CD4-positive, CD25-positive, alpha-beta regulatory T cell (primary cell): ENCODE measurements around the gene KAT6B. TPM values are rescaled to one million over a fixed set of nuclear protein-coding genes. Genes with fewer than 3 reads are reported as not detected.
A peak's percentile ranks its signal among the peaks of the same experiment; 100 is the strongest.

ENCODE experiments used
- ATAC-seq, 2 donors: fragments of 150-1000 bp; cut with Tn5 transposase; one replicate each; pipeline ENCODE4 v1.10.0; 2021; ENCODE audit warnings: low read depth in 2 of 2, moderate number of reproducible peaks in 2 of 2, moderate library complexity in 1 of 2
- DNase-seq, 3 donors: peaks; one replicate each; pipeline versions ENCODE4 v3.0.0 to v3.0.0-alpha.2; 2012 to 2022; ENCODE audit warnings: mixed read lengths in 1 of 3
- H3K27ac ChIP-seq: one replicate; pipeline ENCODE4 v1.7.0; 2013; ENCODE audit warnings: mild to moderate bottlenecking, low read length; ENCODE audit not compliant: insufficient read depth, poor library complexity, severe bottlenecking
- H3K27me3 ChIP-seq: one replicate; pipeline ENCODE4 v1.7.0; 2013; ENCODE audit warnings: low read length; ENCODE audit not compliant: control insufficient read depth, insufficient read depth
- H3K36me3 ChIP-seq: one replicate; pipeline ENCODE4 v1.7.0; 2013; ENCODE audit warnings: mild to moderate bottlenecking, low read length, moderate library complexity; ENCODE audit not compliant: control insufficient read depth, insufficient read depth
- H3K4me1 ChIP-seq: 2 replicates; pipeline ENCODE4 v1.7.0; 2013; ENCODE audit warnings: mild to moderate bottlenecking, low read length; ENCODE audit not compliant: insufficient read depth, control insufficient read depth, poor library complexity, severe bottlenecking
- H3K4me3 ChIP-seq: one replicate; pipeline ENCODE4 v1.7.0; 2013; ENCODE audit warnings: low read depth, mild to moderate bottlenecking, low read length, moderate library complexity
- H3K9me3 ChIP-seq, 2 experiments: 1 replicate in 1 of 2; 2 replicates in 1 of 2; pipeline ENCODE4 v1.7.0; 2013; ENCODE audit warnings: low read length in 2 of 2, mild to moderate bottlenecking in 1 of 2, moderate library complexity in 1 of 2; ENCODE audit not compliant: control insufficient read depth in 2 of 2
- H3K27ac Mint-ChIP-seq, 3 donors: one replicate each; pipeline ENCODE4 v1.8.0; 2020 to 2022; ENCODE audit warnings: mild to moderate bottlenecking in 3 of 3, mixed read lengths in 3 of 3, moderate library complexity in 2 of 3
- H3K27me3 Mint-ChIP-seq: one replicate; pipeline ENCODE4 v1.8.0; 2022; ENCODE audit warnings: mild to moderate bottlenecking, mixed read lengths
- H3K36me3 Mint-ChIP-seq: one replicate; pipeline ENCODE4 v1.8.0; 2020; ENCODE audit warnings: mixed read lengths
- H3K4me1 Mint-ChIP-seq, 4 donors: one replicate each; pipeline ENCODE4 v1.8.0; 2020 to 2022; ENCODE audit warnings: mixed read lengths in 4 of 4, mild to moderate bottlenecking in 1 of 4
- H3K4me3 Mint-ChIP-seq, 4 donors: one replicate each; pipeline ENCODE4 v1.8.0; 2020 to 2022; ENCODE audit warnings: mild to moderate bottlenecking in 4 of 4, mixed read lengths in 4 of 4, moderate library complexity in 3 of 4
- H3K9me3 Mint-ChIP-seq, 7 donors: one replicate each; pipeline ENCODE4 v1.8.0; 2020 to 2022; ENCODE audit warnings: mixed read lengths in 7 of 7, mild to moderate bottlenecking in 3 of 7, moderate library complexity in 2 of 7
- polyA plus RNA-seq, 4 donors: library from polyadenylated mRNA; unstranded; fragments of 300-500 nt; fragmentation: Illumina TruSeq; gene quantifications; one replicate each; pipeline ENCODE4 v1.2.3, GENCODE V29; 2021
- total RNA-seq: library from RNA; stranded (reverse); gene quantifications from one replicate; pipeline ENCODE4 v1.2.3, GENCODE V29; 2022

KAT6B gene
- total and polyA plus RNA-seq, 5 donors from 2014 or later = 14.5 to 67.1 (median 16.6) TPM

GRCh38 chr10:74835963-74836362 lies 9.6 kb downstream of the KAT6B start:
- no peak overlapping the region for H3K4me3 Mint-ChIP-seq
- Histone ChIP-seq H3K9me3 (no peaks in the 10 kb centered on the region), H3K4me3 (no peak overlapping the region), H3K27me3 (no peaks in the 10 kb centered on the region), H3K27ac (no peak overlapping the region), H3K4me1 (peaks cover 6% of the 10 kb centered on the region), H3K36me3 (peaks cover 9% of the 10 kb centered on the region)
- H3K27me3 Mint-ChIP-seq = no peaks in the 10 kb centered on the region
- DNase-seq = no peak
- peak overlapping the region in 2 of 3 donors; percentile 15 to 19 for H3K27ac Mint-ChIP-seq
- no peaks in the 10 kb centered on the region for H3K9me3 Mint-ChIP-seq
- H3K4me1 Mint-ChIP-seq = peaks cover 35 to 67% (median 60%) of the 10 kb centered on the region in 4 donors
- peaks cover 22% of the 10 kb centered on the region for H3K36me3 Mint-ChIP-seq
- no peak for ATAC-seq

- Mint-ChIP-seq H3K4me3 (no peak overlapping the region), H3K27ac (peak overlapping the region in 1 of 3 donors; percentile 19), H3K27me3 (no peaks in the 10 kb centered on the region), H3K4me1 (peaks cover 33 to 66% (median 54%) of the 10 kb centered on the region in 4 donors), H3K9me3 (no peaks in the 10 kb centered on the region), H3K36me3 (peaks cover 22% of the 10 kb centered on the region)
- no peak overlapping the region for H3K4me3 ChIP-seq
- H3K27me3 ChIP-seq = no peaks in the 10 kb centered on the region
- no peak overlapping the region for H3K27ac ChIP-seq
- H3K4me1 ChIP-seq = peaks cover 6% of the 10 kb centered on the region
- H3K36me3 ChIP-seq = peaks cover 9% of the 10 kb centered on the region
- H3K9me3 ChIP-seq = no peaks in the 10 kb centered on the region
- DNase-seq (no peak), ATAC-seq (no peak)
Observed at GRCh38 chr10:74836877-74837276, 10.5 kb downstream of the KAT6B start.

GRCh38 chr10:74837743-74838142 lies 11.3 kb downstream of the KAT6B start:
- no peaks in the 10 kb centered on the region for H3K27me3 ChIP-seq
- Mint-ChIP-seq H3K4me3 (peak overlapping the region in 1 of 4 donors; percentile 50), H3K36me3 (peaks cover 26% of the 10 kb centered on the region), H3K27me3 (no peaks in the 10 kb centered on the region), H3K4me1 (peaks cover 38 to 72% (median 58%) of the 10 kb centered on the region in 4 donors), H3K27ac (peak overlapping the region in 1 of 3 donors; percentile 26), H3K9me3 (no peaks in the 10 kb centered on the region)
- no peak overlapping the region for H3K27ac ChIP-seq
- H3K36me3 ChIP-seq = peaks cover 12% of the 10 kb centered on the region
- DNase-seq = no peak
- H3K9me3 ChIP-seq = no peaks in the 10 kb centered on the region
- H3K4me1 ChIP-seq = peaks cover 7% of the 10 kb centered on the region
- ATAC-seq = no peak
- no peak overlapping the region for H3K4me3 ChIP-seq

GRCh38 chr10:74839708-74840107 lies 13.3 kb downstream of the KAT6B start:
- no peak for DNase-seq
- ATAC-seq = no peak
- peak overlapping the region in 1 of 4 donors; percentile 15 for H3K4me3 Mint-ChIP-seq
- no peaks in the 10 kb centered on the region for H3K27me3 Mint-ChIP-seq
- Histone ChIP-seq H3K36me3 (peaks cover 16% of the 10 kb centered on the region), H3K4me3 (no peak overlapping the region), H3K9me3 (no peaks in the 10 kb centered on the region), H3K27me3 (no peaks in the 10 kb centered on the region), H3K27ac (no peak overlapping the region), H3K4me1 (peaks cover 11% of the 10 kb centered on the region)
- no peaks in the 10 kb centered on the region for H3K9me3 Mint-ChIP-seq
- H3K27ac Mint-ChIP-seq = peak overlapping the region in 1 of 3 donors; percentile 48
- peaks cover 36% of the 10 kb centered on the region for H3K36me3 Mint-ChIP-seq
- peaks cover 39 to 72% (median 62%) of the 10 kb centered on the region in 4 donors for H3K4me1 Mint-ChIP-seq

GRCh38 chr10:74841265-74841973 lies 15.0 kb downstream of the KAT6B start:
- Histone ChIP-seq H3K27ac (no peak overlapping the region), H3K4me1 (peaks cover 4% of the 10 kb centered on the region), H3K4me3 (no peak overlapping the region), H3K27me3 (no peaks in the 10 kb centered on the region), H3K36me3 (peaks cover 16% of the 10 kb centered on the region), H3K9me3 (no peaks in the 10 kb centered on the region)
- H3K27me3 Mint-ChIP-seq = no peaks in the 10 kb centered on the region
- no peaks in the 10 kb centered on the region for H3K9me3 Mint-ChIP-seq
- no peak overlapping the region for H3K4me3 Mint-ChIP-seq
- H3K4me1 Mint-ChIP-seq = peaks cover 31 to 61% (median 51%) of the 10 kb centered on the region in 4 donors
- peaks cover 33% of the 10 kb centered on the region for H3K36me3 Mint-ChIP-seq
- no peak for ATAC-seq
- peak overlapping the region in 1 of 3 donors; percentile 41 for H3K27ac Mint-ChIP-seq
- no peak for DNase-seq

GRCh38 chr10:74842301-74842954 lies 16.0 kb downstream of the KAT6B start:
- Mint-ChIP-seq H3K27me3 (no peaks in the 10 kb centered on the region), H3K36me3 (peaks cover 37% of the 10 kb centered on the region), H3K4me1 (peaks cover 30 to 60% (median 46%) of the 10 kb centered on the region in 4 donors), H3K4me3 (peak overlapping the region in 2 of 4 donors; percentile 24 to 29), H3K9me3 (no peaks in the 10 kb centered on the region), H3K27ac (peak overlapping the region in 1 of 3 donors; percentile 67)
- Histone ChIP-seq H3K27me3 (no peaks in the 10 kb centered on the region), H3K9me3 (no peaks in the 10 kb centered on the region), H3K4me3 (no peak overlapping the region), H3K27ac (no peak overlapping the region), H3K4me1 (peaks cover 4% of the 10 kb centered on the region), H3K36me3 (peaks cover 16% of the 10 kb centered on the region)
- ATAC-seq (no peak), DNase-seq (no peak)

GRCh38 chr10:74846958-74847357 lies 20.6 kb downstream of the KAT6B start:
- H3K27me3 ChIP-seq = no peaks in the 10 kb centered on the region

More at GRCh38 chr10:74846958-74847357, 20.6 kb downstream of the KAT6B start:
- no peak overlapping the region for H3K27ac ChIP-seq
- H3K4me3 Mint-ChIP-seq = peak overlapping the region in 1 of 4 donors; percentile 22
- no peak for DNase-seq
- H3K4me1 Mint-ChIP-seq = peaks cover 20 to 52% (median 30%) of the 10 kb centered on the region in 4 donors
- no peak for ATAC-seq
- no peaks in the 10 kb centered on the region for H3K9me3 ChIP-seq
- H3K27ac Mint-ChIP-seq = peak overlapping the region in 1 of 3 donors; percentile 11
- peaks cover 9% of the 10 kb centered on the region for H3K36me3 ChIP-seq
- no peak overlapping the region for H3K4me3 ChIP-seq
- H3K27me3 Mint-ChIP-seq = no peaks in the 10 kb centered on the region
- H3K4me1 ChIP-seq = peaks cover 4% of the 10 kb centered on the region
- peaks cover 26% of the 10 kb centered on the region for H3K36me3 Mint-ChIP-seq
- H3K9me3 Mint-ChIP-seq = no peaks in the 10 kb centered on the region
